Measurements from ENCODE around the gene SLX4IP.

SLX4IP gene

DNA sequence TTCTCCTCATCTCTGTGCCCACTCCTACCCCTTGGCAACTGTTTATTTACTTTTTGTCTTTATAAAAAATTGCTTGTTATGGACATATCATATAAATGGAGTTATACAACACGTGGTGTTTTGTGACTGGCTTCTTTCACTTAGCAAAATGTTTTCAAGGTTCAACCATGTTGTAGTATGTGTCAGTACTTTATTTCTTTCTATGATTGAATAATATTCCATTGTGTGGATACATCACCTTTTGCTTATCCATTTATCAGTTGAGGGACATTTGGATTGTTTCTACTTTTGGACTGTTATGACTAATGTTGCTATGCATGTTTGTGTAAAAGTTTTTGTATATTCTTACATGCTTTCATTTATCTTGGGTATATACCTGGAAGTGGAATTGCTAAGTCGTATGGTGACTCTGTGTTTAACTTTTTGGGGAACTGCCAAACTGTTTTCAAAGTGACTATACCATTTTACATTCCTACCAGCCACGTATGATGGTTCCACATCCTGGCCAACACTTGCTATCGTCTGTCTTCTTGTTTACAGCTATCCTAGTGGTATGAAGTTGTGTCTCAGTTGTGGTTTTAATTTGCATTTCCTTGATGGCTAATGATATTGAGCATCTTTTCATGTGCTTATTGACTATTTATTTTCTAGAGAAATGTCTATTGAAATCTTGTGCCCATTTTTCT lies 84.4 kb downstream of the SLX4IP start:
- no peak for DNase-seq

DNA sequence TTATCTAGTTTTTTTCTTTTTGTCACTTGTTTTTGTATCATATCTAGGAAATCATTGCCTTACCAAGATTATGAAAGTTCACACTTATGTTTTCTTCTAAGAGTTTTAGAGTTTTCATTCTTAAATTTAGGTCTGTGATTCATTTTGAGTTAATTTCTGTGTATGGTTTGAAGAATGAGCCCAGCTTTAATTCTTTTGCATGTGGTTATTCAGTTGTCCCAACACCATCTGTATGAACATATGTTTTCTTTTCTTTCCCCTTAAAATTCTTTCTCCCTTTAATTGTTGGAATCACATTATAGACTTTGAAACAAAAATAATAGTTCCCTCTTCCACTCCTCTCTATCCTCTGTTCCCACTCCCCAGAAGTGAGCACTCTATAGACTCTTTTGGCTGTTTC lies 85.4 kb downstream of the SLX4IP start:
- DNase-seq, result no peak

DNA sequence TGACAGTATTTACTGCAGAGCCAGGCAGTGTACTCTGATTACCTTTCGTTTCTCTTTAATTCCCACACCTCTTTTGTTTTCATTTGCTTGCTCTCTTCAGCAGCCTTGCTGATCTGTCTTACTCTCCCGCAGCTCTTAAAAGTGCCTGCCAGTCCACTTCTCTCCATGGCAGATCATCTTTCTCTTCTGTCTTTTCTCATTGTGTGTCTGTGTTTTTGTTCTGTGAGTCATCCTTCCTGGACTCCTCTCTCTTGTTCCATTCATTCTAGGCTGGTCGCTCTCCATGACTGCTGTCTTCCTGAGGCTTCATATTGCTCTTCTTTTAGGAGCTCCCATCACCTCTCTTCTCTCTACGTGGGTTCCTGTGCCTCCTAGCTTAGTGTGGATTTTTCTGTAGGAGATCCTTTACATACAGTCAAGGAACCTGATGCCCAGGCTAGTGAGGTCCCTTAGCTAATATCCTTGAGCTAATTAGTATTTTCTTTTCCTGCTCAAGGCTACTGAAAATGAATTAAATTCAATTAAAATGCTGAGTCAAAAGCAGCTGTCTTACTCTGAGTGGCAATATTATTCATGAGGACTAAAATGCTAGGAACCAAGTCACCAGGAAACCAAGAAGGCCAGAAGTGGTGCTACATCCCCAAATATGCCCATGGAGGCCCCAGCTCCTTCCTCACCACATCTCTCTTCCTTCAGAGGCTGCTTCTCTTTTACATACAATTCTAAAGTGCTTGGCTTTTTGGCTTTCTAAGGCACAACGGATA lies 86.1 kb downstream of the SLX4IP start:
- DNase-seq, result peak in 1 of 56 donors; percentile 11

DNA sequence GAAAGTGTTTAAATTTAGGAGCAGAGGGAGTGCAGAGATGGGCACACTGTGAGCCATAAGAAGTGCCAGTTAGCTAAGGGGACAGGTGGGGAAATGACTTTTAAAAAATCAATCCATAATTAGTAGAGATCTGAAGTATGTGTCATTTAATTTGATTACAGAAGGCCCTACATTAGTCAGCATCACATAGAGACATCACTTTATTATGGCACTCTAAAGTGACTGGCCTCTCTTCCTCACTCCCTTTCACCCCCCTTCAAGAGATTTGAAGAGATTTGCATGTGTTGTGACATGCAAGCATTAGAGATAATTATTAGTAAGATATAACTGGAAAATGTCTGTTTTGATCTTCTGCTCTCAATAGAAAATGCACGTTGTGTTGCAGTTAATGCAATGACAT lies 86.7 kb downstream of the SLX4IP start:
- DNase-seq, result no peak

DNA sequence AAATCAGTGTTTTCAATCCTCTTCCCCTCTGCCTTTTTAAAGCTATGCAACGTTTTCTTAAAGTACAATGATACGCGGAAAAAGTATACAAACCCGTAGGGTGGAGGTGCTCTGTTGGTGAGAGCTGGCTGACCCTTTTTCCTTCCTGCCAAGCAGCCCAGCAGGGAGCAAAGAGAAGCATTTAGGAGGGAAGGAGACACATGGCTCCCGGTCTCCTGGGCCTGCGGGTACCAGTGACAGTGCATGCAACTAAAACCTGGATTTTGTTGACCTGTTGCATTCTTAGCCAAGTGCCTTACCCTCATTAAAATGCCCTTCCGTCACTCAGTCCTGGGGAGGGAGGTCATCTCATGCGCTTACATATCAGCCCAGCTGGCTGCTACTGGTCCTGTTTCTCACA lies 87.2 kb downstream of the SLX4IP start:
- DNase-seq, result peak in 2 of 56 donors; percentile 15 to 30

DNA sequence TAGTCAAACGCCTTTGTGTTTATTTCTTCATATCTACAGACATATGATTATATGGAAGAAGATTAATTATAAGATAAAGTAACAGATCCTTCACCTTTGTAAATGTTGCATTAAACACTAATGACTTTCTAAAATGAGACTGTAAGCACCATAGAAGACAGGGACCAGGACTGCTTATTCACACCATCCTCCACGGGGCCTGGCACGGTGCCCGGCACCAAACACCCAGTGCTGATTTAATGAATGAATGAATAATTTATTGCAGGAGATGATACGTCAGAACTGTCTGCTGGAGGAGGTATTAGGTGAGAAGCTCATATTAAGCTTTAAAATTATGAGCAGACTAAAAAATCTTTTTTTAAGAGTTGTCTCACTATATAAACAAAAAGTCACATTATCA lies 88.3 kb downstream of the SLX4IP start:
- DNase-seq, result peak in 22 of 56 donors; percentile 10 to 68 (median 32)

DNA sequence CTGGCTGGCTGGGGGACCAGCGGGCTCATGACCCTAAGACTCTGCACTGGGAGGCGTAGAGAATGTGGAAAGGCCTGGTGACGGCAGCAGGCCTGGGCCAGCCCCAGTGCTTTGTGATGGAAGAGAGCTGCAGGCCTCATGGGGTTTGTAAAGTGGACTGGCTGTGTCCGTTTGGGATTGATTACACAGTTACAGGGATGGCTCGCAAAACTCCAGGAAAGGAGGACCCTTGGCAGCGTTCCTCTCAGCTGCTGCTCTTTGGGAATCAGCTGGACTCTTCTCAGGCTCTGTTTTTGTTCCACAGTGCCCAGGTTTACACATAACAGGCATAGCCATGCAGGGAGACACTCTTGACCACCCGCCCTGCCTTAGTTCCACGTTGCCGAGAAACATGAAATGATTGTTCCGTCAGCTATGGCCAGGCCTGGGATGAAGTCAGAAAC lies 89.0 kb downstream of the SLX4IP start:
- DNase-seq, result peak in 24 of 56 donors; percentile 7 to 74 (median 33)

DNA sequence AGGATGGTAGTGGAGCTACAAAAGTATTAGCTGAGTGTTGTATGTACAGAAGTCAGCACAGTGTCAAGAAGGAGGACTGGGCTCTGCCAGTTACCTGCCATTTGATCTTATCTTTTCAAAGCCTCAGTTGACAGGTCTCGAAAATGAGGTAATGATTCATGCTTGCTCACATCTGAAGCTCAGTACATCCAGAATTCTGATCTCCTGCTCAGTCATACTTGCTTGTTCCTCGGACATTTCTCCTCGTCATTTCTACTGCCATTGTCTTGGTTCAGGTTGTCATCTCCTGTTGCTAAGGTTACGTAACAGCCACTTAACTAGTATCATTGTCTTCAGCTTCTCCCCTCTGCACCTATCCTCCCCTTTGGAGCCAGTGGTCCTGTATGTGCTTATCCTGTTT lies 89.5 kb downstream of the SLX4IP start:
- no peak for DNase-seq

DNA sequence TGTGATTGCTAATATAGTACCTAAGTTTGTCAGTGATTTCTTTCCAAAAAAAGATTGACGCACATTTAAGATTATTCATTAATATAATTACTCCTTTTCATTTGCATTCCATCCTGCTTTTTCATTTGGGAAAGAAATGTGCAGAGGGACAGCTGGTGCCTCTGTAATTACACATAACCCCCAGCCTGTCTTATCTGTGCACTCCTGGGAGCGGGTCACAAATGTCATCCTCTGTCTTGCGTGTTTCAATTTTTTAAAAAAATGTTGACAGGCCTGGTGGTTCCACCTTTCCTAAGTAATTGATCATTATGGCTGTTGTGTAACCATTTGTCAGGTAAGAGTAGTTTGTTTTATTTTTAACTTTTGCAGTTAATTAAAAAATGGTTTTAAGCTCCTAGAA lies 92.7 kb downstream of the SLX4IP start:
- no peak for DNase-seq

DNA sequence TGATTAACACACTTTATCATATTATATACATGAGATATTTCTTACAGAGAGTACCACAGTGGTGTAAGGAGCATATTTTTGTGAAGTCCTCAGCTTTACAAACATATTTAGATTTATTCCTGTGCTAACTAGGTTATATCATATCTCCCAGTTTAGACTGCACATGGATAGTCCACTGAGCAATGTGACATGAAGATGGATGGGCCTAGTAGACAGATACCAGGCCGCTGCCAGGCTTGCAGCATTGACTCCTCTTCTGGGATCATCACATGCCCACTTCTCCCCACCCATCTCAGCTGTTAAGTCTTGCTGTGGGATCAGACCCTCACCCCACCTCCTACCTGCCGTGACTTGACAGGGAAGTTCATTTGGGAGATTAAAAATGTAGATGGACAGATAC lies 95.8 kb downstream of the SLX4IP start:
- DNase-seq, result no peak

DNA sequence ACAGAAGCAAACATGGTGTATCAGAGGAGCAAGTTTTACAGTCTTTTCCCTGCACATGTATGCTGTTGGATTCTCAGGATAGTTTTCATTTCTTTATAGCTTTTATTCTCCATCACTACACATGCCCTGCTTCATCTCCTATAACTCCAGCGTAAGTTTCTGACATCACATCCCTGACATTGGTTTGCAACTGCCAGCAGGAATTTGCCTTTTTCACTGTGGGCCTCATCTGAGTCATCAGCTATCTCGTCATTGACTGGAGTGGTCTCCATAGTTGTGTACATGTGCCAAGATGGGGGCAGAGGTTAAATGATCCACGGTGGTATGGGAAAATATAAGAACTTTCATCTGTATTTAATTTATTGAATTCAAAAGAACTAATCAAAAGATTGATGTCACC lies 96.7 kb downstream of the SLX4IP start:
- no peak for DNase-seq

DNA sequence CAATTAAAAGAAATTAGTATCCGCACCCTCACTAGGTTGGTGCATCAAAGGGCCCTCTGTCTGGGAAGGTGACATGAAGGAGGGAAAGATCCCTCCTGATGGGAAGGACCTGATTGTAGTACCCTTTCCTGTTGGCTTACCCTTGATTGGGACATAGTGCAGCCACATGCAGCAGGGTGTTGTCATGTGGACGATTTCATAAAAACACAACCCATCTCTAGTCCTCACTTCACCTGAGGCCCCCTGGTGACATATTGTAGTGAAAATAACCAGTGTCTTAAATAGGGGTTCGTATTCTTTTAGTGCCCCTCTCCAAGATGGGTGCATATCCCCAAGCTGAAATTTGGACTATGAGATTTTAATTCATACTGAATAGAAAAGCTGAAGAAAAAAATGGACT lies 97.3 kb downstream of the SLX4IP start:
- DNase-seq, result no peak

DNA sequence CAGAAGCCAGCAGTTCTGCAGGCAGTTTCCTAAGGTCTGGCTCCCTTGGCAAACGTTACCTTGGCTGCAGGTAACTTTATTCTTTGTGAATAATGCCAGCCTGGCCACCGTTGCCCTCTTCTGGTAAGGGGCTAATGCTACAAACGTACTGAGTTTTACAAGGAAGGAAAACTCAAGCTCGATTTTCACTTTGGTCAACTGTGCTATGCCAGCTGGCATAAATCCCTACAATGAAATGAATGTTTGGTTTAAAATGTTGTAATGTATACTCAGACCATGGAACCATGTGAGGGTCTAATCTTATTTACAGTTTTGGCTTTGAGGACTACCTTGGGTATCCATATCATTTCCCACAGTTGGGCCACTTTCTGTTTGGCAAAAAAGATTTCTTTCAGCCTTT lies 101.4 kb downstream of the SLX4IP start:
- DNase-seq, result peak in 1 of 56 donors; percentile 2

DNA sequence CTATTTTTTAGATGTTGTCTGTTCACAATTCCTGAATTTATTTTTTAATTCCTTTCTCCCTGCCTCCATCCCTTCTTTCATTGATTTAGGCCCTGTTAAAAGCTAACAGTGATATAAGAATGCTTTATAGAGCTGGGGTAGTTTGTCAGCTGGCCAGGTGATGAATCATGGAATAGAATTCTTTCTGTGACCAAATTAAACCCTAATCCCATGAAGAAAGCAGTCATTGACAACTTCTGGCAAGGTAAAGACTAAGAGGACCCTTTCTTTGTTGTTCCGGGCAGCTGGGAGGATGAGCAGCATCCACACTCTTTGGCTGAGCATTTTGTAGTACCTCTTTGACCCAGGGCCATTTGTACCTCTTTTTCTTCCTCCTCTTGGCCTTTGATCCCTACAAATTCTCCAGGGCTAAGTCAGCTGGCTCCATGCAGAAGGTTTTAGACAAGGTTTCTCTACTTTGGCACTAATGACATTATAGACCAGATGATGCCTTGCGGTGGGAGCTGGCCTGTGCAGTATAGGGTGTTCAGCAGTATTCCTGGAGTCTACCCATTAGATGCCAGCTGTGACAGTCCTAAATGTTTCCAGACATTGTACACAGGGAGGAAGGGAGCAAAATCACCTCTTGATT lies 102.9 kb downstream of the SLX4IP start:
- DNase-seq, result peak in 1 of 56 donors; percentile 21

DNA sequence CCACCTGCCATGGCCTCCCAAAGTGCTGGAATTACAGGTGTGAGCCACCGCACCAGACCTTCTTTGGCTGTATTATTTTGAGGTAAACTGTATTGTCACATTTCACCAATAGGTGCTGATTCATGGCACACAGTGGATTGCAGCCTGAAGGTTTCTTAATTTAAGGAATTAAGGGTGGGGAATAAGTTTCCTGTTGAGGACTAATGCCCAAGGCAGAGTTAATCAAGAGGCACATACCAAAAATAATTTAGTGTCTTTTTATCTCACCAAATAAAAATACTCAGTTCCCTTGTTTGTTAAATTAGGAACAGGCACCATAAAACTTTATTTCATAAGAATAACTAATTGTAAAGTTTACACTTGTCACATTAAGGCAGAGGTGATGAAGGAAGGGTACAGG lies 103.7 kb downstream of the SLX4IP start:
- no peak for DNase-seq

DNA sequence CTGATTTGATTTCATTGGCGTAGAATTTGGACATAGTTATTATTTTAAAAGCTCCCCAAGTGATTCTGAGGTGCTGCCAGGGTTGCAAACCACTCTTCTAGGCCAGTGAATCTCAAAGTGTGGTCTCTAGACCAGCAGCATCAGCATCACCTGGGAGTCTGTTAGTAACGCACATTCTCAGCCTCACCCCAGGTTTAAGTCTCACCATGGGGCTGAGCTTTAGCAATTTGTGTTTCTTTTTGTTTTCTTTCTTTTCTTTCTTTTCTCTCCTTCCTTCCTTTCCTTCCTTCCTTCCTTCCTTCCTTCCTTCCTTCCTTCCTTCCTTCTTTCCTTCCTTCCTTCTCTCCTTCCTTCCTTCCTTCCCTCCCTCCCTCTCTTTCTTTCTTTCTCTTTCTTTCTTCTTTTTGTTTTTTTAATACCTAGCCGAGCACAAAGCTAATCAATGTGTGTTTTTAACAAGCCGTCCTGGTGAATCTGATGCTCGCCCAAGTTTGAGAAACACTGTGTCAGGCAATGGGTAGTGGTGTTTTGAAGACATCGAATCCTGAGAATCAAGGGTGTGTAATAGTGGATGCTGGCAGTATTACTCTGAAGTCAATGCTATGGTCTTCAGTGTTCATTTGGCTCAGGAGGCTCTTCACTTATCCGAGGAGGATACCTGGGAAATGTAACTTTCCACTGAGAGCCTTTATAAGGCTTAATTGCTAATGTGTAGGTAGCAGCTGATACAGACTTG lies 104.9 kb downstream of the SLX4IP start:
- DNase-seq, result no peak

DNA sequence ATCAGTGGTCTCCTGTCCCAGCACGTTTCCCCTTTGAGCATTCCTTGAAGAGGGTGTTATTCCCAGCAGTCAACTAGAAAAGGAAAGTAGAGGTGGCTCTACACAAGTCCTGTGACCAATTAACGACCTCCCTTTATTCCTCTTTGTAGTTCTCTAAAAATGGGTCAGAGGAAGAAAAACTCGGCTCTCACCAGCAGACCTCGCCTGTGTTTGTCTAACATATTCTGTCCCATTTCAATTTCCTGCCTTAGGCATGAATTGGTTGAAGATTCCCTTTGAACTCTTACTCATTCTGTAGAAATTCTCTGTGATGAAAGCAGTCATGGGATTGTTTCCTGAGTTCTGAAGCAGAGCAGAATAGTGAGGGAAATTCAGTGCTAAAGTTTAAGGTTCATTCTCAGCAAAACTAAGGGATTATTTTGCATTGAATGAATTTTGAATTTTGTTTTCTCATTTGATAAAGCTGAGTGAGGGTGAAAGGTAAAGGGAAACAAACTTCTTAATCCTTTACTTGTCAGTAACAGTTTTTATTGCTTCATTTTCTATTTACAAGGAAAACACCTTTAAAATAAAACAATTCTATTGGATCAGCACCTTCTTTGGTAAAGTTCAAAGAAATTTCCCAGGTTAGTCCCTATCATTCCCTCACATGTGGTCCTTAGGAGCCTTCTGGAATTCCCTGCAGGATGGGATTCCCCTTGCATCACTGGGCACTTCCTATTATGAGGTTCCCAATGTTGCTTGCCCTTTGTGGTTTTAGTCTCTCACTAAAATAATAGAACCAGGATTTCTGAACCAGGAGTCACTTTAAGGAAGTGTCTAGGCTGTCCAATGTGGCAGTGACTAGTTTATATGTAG lies 105.8 kb downstream of the SLX4IP start:
- DNase-seq, result no peak

DNA sequence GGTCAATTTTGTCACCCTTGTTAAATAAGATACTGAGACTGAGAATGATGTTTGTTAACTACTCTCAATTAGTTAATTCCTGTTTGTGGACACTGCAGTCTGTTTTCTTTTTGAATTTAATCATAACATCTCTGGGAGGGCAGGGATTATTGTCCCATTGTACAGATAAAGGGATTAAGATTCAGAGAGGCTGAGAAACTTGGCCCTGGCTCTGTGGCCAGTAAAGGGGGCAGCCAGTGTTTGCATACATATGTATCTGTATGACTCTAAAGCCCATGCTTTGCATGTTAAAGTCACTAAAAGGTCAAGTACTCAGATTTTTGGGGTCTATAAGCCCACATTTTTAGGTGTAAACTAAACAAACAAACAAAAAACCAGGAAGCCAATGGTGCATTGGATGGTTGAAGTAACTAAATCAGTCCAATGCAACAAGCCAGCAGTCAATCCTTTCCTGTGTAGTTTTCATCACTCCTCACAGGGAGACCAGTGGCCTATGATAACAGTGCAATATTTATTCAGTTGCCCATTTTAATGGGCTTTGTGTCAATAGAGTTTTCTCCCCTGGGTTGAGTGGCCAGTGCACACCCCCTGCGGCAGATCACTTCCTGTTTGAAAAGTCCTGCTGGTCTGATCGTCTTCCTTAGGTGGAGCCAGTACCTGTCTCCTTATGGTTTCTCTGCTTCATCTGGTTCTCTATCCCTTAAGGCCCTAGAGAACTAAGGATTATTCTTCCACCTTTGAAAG lies 106.7 kb downstream of the SLX4IP start:
- no peak for DNase-seq

DNA sequence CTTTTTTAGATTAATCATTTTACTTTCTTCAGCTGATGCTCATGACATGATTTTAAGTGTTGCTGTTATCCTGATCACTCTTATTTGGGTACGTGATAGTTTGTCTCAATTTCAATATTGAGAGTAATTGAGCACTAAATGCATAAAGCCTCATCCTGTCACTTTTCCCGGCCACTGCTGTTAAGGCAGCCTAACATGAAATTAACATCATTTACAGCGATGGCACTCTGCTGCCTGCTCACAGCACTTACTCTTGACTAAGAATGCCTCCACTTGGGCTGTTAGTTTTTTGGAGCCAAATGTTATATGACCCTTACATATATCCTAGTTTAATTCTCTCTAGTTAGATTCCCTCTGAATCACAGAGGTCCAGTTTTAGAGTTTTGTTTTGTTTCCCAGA lies 107.3 kb downstream of the SLX4IP start:
- DNase-seq, result no peak

DNA sequence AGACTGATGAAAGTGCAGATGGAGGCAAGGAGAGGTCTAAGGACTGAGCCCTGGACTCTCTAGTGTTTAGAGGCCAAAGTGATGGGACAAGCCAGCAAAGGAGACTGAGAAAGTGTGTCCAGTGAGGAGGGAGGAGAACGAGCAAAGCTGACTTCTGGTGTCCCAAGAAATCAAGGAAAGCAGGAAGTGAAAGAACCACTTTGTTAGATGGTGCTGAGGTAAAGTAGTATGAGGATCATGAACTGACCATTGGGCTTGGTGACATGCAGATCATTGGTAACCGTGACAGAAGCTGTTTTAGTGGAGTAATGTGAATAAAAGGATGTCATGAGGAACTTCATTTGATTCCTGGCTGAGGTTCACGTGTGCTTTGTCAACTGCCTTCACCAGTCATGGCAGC lies 108.4 kb downstream of the SLX4IP start:
- no peak for DNase-seq
